AG09319 (cell line): ENCODE measurements around the gene RNFT2.
"Not testable (repeated sequence)": the region's sequence is repeated elsewhere in the genome, so short reads cannot be mapped to it uniquely, and the experiment has no call there.

Experiments
- DNase-seq: peaks from one replicate; pipeline ENCODE4 v3.0.0-alpha.2; 2010; ENCODE audit warnings: low read depth; ENCODE audit errors: extremely low read depth
- CTCF ChIP-seq: IDR thresholded peaks from 2 replicates; pipeline ENCODE4 v1.5.1; 2011; ENCODE audit warnings: low read depth, mild to moderate bottlenecking, inconsistent platforms, low read length, moderate library complexity

Gene RNFT2

DNA sequence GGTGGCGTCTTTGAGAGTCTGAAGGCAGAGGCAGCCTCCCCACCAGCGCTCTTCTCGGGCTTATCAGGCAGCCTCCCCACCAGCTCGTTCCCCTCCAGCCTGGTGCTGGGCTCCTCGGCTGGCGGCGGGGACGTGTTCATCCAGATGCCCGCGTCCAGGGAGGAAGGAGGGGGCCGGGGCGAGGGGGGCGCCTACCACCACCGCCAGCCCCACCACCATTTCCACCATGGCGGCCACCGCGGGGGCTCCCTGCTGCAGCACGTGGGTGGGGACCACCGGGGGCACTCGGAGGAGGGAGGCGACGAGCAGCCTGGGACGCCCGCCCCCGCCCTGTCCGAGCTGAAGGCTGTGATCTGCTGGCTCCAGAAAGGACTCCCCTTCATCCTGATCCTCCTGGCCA is 11.8 kb downstream of the RNFT2 start:
- no peak for TF ChIP-seq CTCF
- no peak for DNase-seq

- TF ChIP-seq CTCF, result no peak
- no peak for DNase-seq
Observed at GRCh38 chr12:116750298-116750697, 12.2 kb downstream of the RNFT2 start.

DNA sequence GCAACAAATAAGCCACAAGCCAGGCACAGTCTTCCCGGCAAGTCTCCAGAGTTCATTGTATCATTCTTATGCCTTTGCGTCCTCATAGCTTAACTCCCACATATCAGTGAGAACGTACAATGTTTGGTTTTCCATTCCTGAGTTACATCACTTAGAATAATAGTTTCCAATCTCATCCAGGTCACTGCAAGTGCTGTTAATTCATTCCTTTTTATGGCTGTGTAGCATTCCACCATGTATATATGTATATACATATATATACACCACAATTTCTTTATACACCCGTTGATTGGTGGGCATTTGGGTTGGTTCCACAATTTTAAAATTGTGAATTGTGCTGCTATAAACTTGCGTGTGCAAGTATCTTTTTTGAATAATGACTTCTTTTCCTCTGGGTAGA is 16.0 kb downstream of the RNFT2 start:
- DNase-seq, result not testable (repeated sequence)

DNA sequence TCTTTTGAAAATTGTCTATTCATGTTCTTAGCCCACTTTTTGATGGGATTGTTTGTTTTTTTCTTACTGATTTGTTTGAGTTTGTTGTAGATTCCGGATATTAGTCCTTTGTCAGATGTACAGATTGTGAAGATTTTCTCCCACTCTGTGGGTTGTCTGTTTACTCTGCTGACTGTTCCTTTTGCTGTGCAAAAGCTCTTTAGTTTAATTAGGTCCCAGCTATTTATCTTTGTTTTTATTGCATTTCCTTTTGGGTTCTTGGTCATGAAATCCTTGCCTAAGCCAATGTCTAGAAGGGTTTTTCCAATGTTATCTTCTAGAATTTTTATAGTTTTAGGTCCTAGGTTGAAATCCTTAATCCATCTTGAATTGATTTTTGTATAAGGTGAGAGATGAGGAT is 16.7 kb downstream of the RNFT2 start:
- DNase-seq, result not testable (repeated sequence)

DNA sequence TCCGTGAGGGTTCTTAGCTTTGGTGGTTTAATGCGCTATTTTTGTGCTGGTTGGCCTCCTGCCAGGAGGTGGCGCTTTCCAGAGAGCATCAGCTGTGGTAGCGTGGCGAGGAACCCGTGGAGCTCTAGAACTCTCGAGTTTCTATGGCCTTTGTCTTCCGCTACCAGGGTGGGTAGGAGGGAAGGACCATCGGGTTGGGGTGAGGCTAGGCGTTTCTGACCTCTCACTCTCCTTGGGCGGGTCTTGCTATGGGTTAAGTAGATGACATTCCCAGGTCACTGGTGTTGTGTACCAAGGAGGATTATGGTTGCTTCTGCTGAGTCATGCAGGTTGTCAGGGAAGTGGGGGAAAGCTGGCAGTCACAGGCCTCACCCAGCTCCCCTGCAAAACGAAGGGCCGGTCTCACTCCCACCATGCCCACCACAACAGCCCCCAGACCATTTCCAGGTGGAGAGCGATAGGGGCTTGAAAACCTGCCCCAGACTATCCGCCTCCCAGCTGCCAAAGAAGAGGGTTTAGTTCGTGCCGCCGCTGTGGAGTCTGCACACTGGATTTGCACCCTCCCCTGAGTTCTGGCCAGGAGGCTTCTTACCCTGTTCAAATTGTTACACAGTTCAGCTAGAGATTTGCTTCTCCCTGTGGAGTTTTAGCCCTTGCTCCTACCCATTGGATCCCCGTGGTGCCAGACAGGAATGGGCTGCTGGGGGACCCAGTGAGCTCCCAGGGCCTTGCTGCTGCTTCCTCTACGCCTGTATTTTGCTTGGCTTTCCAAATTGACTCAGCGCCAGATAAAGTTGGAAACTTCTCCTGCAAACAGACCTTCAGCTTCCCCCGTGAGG is 21.9 kb downstream of the RNFT2 start:
- no peak for TF ChIP-seq CTCF
- DNase-seq, result no peak

DNA sequence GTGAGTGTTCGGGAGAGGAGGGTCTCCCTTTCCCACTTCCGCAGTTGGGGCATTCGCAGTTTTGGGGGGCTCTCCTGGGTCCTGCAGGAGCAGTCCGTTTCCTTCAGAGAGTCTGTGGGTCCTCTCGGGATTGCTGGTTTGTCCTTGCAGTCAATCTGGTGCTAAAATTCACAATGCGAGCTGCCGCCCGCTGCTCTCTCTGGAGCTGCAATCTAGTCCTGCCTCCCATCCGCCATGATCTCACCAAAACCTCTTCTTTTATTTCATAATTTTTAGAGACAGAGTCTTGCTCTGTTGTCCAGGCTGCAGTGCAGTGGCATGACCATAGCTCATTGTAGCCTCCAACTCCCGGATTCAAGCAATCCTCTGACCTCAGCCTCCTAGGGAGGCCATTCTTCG is 22.5 kb downstream of the RNFT2 start:
- TF ChIP-seq CTCF, result no peak
- no peak for DNase-seq

- no peak for DNase-seq
- TF ChIP-seq CTCF, result no peak
Observed at GRCh38 chr12:116761499-116761898, 23.4 kb downstream of the RNFT2 start.

GRCh38 chr12:116765271-116765670 is 27.2 kb downstream of the RNFT2 start:
- DNase-seq, result no peak
- no peak for TF ChIP-seq CTCF
